ENCODE results near the gene BLTP1.
A peak's percentile ranks its signal among the peaks of the same experiment; 100 is the strongest.
"Not testable (repeated sequence)": the region's sequence is repeated elsewhere in the genome, so short reads cannot be mapped to it uniquely, and the experiment has no call there.

Gene BLTP1, protein sequence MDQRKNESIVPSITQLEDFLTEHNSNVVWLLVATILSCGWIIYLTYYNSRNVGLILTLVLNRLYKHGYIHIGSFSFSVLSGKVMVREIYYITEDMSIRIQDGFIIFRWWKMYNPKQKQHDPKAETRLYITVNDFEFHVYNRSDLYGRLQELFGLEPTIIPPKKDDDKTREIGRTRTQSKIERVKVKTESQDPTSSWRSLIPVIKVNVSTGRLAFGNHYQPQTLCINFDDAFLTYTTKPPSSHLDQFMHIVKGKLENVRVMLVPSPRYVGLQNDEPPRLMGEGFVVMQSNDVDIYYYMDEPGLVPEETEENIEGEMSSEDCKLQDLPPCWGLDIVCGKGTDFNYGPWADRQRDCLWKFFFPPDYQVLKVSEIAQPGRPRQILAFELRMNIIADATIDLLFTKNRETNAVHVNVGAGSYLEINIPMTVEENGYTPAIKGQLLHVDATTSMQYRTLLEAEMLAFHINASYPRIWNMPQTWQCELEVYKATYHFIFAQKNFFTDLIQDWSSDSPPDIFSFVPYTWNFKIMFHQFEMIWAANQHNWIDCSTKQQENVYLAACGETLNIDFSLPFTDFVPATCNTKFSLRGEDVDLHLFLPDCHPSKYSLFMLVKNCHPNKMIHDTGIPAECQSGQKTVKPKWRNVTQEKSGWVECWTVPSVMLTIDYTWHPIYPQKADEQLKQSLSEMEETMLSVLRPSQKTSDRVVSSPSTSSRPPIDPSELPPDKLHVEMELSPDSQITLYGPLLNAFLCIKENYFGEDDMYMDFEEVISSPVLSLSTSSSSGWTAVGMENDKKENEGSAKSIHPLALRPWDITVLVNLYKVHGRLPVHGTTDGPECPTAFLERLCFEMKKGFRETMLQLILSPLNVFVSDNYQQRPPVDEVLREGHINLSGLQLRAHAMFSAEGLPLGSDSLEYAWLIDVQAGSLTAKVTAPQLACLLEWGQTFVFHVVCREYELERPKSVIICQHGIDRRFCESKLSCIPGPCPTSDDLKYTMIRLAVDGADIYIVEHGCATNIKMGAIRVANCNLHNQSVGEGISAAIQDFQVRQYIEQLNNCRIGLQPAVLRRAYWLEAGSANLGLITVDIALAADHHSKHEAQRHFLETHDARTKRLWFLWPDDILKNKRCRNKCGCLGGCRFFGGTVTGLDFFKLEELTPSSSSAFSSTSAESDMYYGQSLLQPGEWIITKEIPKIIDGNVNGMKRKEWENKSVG (N-terminal part only)

GRCh38 chr4:122151982-122152710 is at the start of gene BLTP1:
TSS of gene BLTP1 (plus strand) at chr4:122152331. CDS start at chr4:122170648, 18,317 bp downstream.
- peak; percentile 72 for DNase-seq

GRCh38 chr4:122104184-122104583 is 47.9 kb upstream of the BLTP1 start:
- no peak for DNase-seq

- DNase-seq: no peak
These were observed 44.5 kb upstream of the BLTP1 start for GRCh38 chr4:122107680-122108079.

DNA sequence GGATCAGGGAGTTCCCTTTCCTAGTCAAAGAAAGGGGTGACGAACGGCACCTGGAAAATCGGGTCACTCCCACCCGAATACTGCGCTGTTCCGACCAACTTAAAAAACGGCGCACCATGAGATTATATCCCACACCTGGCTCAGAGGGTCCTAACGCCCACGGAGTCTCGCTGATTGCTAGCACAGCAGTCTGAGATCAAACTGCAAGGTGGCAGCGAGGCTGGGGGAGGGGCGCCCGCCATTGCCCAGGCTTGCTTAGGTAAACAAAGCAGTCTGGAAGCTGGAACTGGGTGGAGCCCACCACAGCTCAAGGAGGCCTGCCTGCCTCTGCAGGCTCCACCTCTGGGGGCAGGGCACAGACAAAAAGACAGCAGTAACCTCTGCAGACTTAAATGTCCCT is 41.8 kb upstream of the BLTP1 start:
- DNase-seq: not testable (repeated sequence)

GRCh38 chr4:122117743-122118142 is 34.4 kb upstream of the BLTP1 start:
- no peak for DNase-seq

- no peak for DNase-seq
These were observed 33.9 kb upstream of the BLTP1 start for GRCh38 chr4:122118243-122118642.

- no peak for DNase-seq
These were observed 32.4 kb upstream of the BLTP1 start for GRCh38 chr4:122119739-122120138.

GRCh38 chr4:122121593-122121992 is 30.5 kb upstream of the BLTP1 start:
- no peak for DNase-seq

- DNase-seq: no peak
These were observed 30.0 kb upstream of the BLTP1 start for GRCh38 chr4:122122083-122122482.

DNA sequence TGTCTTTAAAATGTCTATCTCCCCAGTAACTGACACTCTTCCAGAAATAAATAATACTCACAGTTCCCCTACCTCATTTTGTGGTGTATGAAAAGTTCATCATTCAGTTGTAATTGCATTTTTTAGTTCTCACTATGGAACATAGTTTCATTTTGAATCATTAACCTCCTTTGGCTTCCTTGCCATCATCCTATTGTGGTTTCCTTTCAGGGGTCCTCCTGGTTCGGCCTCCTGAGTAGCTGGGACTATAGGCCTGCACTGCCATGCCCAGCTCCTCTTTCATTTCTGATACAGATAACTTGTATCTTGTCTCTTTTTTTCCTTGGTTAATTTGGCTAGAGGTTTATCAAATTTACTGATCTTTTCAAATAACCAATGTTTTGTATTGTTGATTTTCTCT is 23.1 kb upstream of the BLTP1 start:
- DNase-seq: no peak

GRCh38 chr4:122131562-122132157 is 20.5 kb upstream of the BLTP1 start:
- no peak for DNase-seq

GRCh38 chr4:122132891-122133290 is 19.2 kb upstream of the BLTP1 start:
- DNase-seq: no peak

- no peak for DNase-seq
These were observed 13.0 kb upstream of the BLTP1 start for GRCh38 chr4:122139139-122139538.

- DNase-seq: no peak
These were observed 11.3 kb upstream of the BLTP1 start for GRCh38 chr4:122140834-122141233.

DNA sequence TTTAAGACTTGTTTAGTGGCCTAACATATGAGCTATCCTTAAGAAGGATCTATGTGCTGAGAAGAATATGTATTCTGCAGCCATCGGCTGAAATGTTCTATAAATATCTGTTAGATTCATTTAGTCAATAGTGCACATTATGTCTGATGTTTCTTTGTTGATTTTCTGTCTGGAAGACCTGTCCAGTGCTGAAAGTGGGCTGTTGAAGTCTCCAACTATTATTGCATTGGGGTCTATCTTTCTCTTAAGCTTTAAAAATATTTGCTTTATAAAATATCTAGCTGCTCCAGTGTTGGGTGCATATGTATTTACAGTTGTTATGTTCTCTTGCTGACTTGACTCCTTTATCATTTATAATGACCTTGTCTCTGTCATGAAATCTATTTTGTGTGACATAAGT is 9.4 kb upstream of the BLTP1 start:
- DNase-seq: no peak

- DNase-seq: no peak
These were observed 5.5 kb upstream of the BLTP1 start for GRCh38 chr4:122146652-122147051.

DNA sequence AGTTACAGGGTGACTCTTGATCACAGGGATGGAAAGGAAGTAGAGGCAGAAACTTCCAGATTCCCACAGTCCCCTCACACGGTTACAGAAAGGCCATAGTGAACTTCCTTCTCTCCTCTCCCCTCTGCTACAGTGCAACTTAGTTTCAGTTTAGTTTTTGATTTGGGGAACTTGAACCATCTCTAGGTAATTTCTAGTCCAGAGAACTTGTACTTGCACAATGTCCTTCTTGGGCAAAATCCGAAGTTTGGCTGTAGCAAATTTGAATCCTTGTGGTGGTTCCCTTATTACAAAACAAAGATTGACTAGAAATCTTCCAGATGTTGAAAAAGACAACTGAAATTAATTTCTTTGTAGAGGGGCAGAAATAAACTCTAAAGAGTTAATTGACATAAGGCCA is 1.2 kb upstream of the BLTP1 start:
- DNase-seq: no peak

DNA sequence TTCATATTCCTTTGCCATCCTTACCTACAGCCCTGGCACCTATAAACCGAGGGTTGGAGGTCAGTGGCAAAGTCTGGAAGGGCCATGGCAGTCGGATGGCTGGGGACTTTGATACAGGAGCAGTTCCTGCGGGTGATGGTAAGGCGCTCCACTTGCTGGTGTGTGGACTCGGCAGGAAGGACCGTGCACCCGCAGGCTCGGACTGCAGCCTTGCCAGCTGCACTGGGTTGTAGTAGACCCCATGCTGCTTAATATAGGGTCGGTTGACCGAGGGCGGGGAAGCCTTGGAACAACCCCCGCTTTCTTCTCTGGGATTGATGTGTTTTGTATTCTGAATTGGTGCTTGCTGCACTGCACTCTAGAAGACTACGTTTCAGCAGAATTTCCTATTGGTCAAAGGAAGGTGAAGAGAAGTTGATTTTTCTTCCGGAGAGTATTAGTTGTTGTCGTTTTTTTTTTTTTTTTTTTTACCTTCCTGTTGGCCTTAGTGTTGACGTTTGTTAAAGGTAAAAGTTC is 638 bp downstream of the BLTP1 start:
- DNase-seq: peak; percentile 11

- no peak for DNase-seq
These were observed 4.7 kb downstream of the BLTP1 start for GRCh38 chr4:122156819-122157218.

DNA sequence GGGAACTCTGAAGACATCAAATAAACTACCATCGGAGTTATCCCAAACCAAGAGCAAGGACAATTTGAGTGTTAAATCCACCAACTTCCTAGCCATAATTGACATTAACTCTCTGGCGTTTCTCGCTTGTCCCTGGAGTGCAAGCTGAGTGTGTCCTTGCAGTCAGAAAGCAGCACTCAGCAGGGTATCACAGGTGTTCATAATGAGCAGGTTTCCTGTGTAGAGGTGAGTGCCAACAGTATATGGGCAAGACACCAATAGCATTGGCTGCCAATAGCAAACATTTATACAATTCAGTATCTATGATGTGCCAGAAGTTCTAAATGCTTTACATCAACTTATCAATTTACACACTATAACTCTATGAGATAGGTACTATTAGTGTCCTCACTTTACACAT is 11.2 kb downstream of the BLTP1 start:
- peak; percentile 1 for DNase-seq

DNA sequence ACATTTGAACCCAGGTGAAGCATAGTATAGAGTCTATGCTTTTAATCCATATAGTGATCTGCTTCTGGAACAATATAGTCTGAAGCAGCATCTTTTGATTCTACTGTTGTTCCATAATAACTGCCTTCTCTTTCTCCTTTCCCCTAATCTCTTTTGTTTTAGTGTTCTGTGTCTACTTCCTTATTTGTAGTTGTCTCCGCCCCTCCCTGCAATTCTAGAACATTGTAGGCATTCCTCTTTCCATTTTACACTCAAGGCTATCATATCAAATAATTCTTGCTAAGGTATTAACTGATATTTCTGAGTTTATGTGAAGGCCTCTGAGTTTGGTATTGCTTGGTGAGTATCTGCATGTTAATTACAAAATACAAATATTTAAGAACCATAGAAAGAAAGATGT is 11.6 kb downstream of the BLTP1 start:
- no peak for DNase-seq

DNA sequence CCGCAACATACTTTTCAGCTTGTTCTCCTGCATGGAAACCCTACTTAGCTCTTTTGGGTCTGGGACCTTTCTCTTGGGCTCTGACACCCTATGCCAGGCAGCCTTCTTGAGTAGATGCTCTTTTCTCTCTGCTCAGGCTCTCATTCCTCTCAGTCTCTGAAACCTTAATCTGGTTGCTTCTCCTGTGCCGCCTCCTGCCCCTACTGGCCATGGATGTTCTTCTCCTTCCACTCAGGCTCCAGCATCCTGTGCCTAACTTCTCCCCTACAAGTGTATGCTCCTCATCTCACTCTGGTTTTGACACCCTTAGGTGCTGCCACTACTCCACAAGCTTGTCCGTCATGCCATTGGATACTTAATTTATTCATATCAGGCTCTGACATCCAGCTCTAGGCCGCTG is 15.2 kb downstream of the BLTP1 start:
- no peak for DNase-seq

All from NCI-H1105 (cell line).